Caco-2 (cell line): ENCODE data around the gene TSSK1B. TPM values are rescaled to one million over a fixed set of nuclear protein-coding genes. Genes with fewer than 3 reads are reported as not detected.

Source experiments
- BruUV-seq: library from RNA; stranded (reverse); fragments of 400-500 nt; replicated peaks from 2 replicates; lab custom pipeline; 2021; lab: Mats Ljungman, UMichigan
- CTCF ChIA-PET: fragments of 300-600 bp; sonication (Branson Sonifier 250); formaldehyde crosslinking; loops from one replicate; lab custom pipeline; 2022; ENCODE audit warnings: antibody characterized with exemption; lab: Charles Lee
- POLR2A ChIA-PET: fragments of 300-600 bp; sonication (Branson Sonifier 250); formaldehyde crosslinking; loops from one replicate; lab custom pipeline; 2022; ENCODE audit warnings: antibody characterized with exemption; lab: Charles Lee
- DNase-seq, 2 experiments: peaks; one replicate each; pipeline versions ENCODE4 v3.0.0 to v3.0.0-alpha.2; 2020 to 2022
- H3K27me3 ChIP-seq: replicated peaks from 2 replicates; pipeline ENCODE4 v1.6.0; 2011; ENCODE audit warnings: low read length; ENCODE audit not compliant: control insufficient read depth, insufficient read depth
- H3K36me3 ChIP-seq: 2 replicates; pipeline ENCODE4 v1.5.1; 2011; ENCODE audit warnings: low read length; ENCODE audit not compliant: control insufficient read depth, insufficient read depth
- H3K4me1 ChIP-seq: fragments of 250-450 bp; sonication (Bioruptor Pico); 2 replicates; pipeline ENCODE4 v1.5.1; 2020; ENCODE audit warnings: mild to moderate bottlenecking
- H3K4me3 ChIP-seq: 2 replicates; pipeline ENCODE4 v1.5.1; 2011; ENCODE audit warnings: low read depth, mild to moderate bottlenecking, control low read depth, low read length
- H3K9me3 ChIP-seq: fragments of 250-450 bp; sonication (Bioruptor Pico); 2 replicates; pipeline ENCODE4 v1.5.1; 2020; ENCODE audit warnings: mild to moderate bottlenecking, moderate library complexity
- H3K27ac Mint-ChIP-seq: one replicate; pipeline ENCODE4 v1.8.0; 2022; ENCODE audit warnings: mixed read lengths; ENCODE audit not compliant: unreplicated experiment
- H3K27me3 Mint-ChIP-seq: one replicate; pipeline ENCODE4 v1.8.0; 2022; ENCODE audit warnings: mixed read lengths; ENCODE audit not compliant: insufficient read depth, unreplicated experiment
- H3K36me3 Mint-ChIP-seq: one replicate; pipeline ENCODE4 v1.8.0; 2022; ENCODE audit warnings: mild to moderate bottlenecking, mixed read lengths; ENCODE audit not compliant: insufficient read depth, unreplicated experiment
- H3K4me1 Mint-ChIP-seq: one replicate; pipeline ENCODE4 v1.8.0; 2022; ENCODE audit warnings: low read depth, mixed read lengths; ENCODE audit not compliant: unreplicated experiment
- H3K4me3 Mint-ChIP-seq: one replicate; pipeline ENCODE4 v1.8.0; 2022; ENCODE audit warnings: mild to moderate bottlenecking, moderate library complexity, mixed read lengths; ENCODE audit not compliant: unreplicated experiment
- H3K9me3 Mint-ChIP-seq: one replicate; pipeline ENCODE4 v1.8.0; 2022; ENCODE audit warnings: mixed read lengths; ENCODE audit not compliant: unreplicated experiment
- CTCF ChIP-seq, 2 experiments: fragments of 200-600 bp in 1 of 2; IDR thresholded peaks; 1 replicate in 1 of 2; 2 replicates in 1 of 2; pipeline versions ENCODE4 v1.5.1 to v1.8.0; 2011 to 2022; ENCODE audit warnings: antibody characterized with exemption in 1 of 2, control low read depth in 1 of 2, inconsistent platforms in 1 of 2, low read depth in 1 of 2, low read length in 1 of 2, mild to moderate bottlenecking in 1 of 2, moderate library complexity in 1 of 2; ENCODE audit not compliant: insufficient read depth in 1 of 2, severe bottlenecking in 1 of 2, unreplicated experiment in 1 of 2
- intact Hi-C: fragments of 100-400 bp; cut with micrococcal nuclease; formaldehyde crosslinking; loops from one replicate; pipeline ENCODE4 v1.10.0; 2022; ENCODE audit not compliant: unreplicated experiment
- total RNA-seq: library from RNA; stranded (reverse); gene quantifications from 2 replicates; pipeline ENCODE4 v1.2.3, GENCODE V29; 2022

Gene TSSK1B
- total RNA-seq, 1 experiment from 2014 or later: not detected

- TF ChIP-seq CTCF (IDR thresholded peaks at IDR 0.05; ENCODE audit: insufficient read depth in 1 of 2, low read depth in 1 of 2, low read length in 1 of 2, severe bottlenecking in 1 of 2, unreplicated experiment in 1 of 2): no peak
- intact Hi-C loops: no loop called here
- ChIA-PET POLR2A (no interaction called here), CTCF (no interaction called here)
- Mint-ChIP-seq H3K9me3 (no peaks in the 10 kb centered on the region), H3K4me3 (no peak overlapping the region), H3K4me1 (no peaks in the 10 kb centered on the region), H3K27me3 (peaks cover 16% of the 10 kb centered on the region), H3K36me3 (no peaks in the 10 kb centered on the region), H3K27ac (no peak overlapping the region)
- no TSS peak for BruUV-seq
- Histone ChIP-seq H3K9me3 (no peaks in the 10 kb centered on the region), H3K36me3 (no peaks in the 10 kb centered on the region), H3K4me1 (no peaks in the 10 kb centered on the region), H3K27me3 (no peaks in the 10 kb centered on the region), H3K4me3 (no peak overlapping the region)
- DNase-seq: no peak
Measured at GRCh38 chr5:113452941-113453340, 18.2 kb upstream of the TSSK1B start.

- no peaks in the 10 kb centered on the region for H3K36me3 ChIP-seq
- no peaks in the 10 kb centered on the region for H3K36me3 Mint-ChIP-seq
- no peaks in the 10 kb centered on the region for H3K9me3 ChIP-seq
- peaks cover 19% of the 10 kb centered on the region for H3K27me3 Mint-ChIP-seq
- no peaks in the 10 kb centered on the region for H3K4me1 Mint-ChIP-seq
- no peak overlapping the region for H3K4me3 Mint-ChIP-seq
- ChIA-PET POLR2A (no interaction called here), CTCF (no interaction called here)
- no peak overlapping the region for H3K4me3 ChIP-seq
- no peaks in the 10 kb centered on the region for H3K9me3 Mint-ChIP-seq
- TF ChIP-seq CTCF (IDR thresholded peaks at IDR 0.05; ENCODE audit: insufficient read depth in 1 of 2, low read depth in 1 of 2, low read length in 1 of 2, severe bottlenecking in 1 of 2, unreplicated experiment in 1 of 2): no peak
- DNase-seq: no peak
- no peaks in the 10 kb centered on the region for H3K4me1 ChIP-seq
- intact Hi-C loops: no loop called here
- H3K27me3 ChIP-seq: no peaks in the 10 kb centered on the region
- no peak overlapping the region for H3K27ac Mint-ChIP-seq
- BruUV-seq: no TSS peak
Measured at GRCh38 chr5:113451797-113452196, 17.0 kb upstream of the TSSK1B start.

- H3K27me3 ChIP-seq: no peaks in the 10 kb centered on the region
- no peaks in the 10 kb centered on the region for H3K9me3 ChIP-seq
- Mint-ChIP-seq H3K4me3 (no peak overlapping the region), H3K36me3 (no peaks in the 10 kb centered on the region), H3K9me3 (no peaks in the 10 kb centered on the region), H3K27me3 (peaks cover 19% of the 10 kb centered on the region), H3K4me1 (no peaks in the 10 kb centered on the region), H3K27ac (no peak overlapping the region)
- H3K4me1 ChIP-seq: no peaks in the 10 kb centered on the region
- BruUV-seq: no TSS peak
- intact Hi-C loops: no loop called here
- DNase-seq: no peak
- ChIA-PET POLR2A (no interaction called here), CTCF (no interaction called here)
- no peak for TF ChIP-seq CTCF (IDR thresholded peaks at IDR 0.05; ENCODE audit: insufficient read depth in 1 of 2, low read depth in 1 of 2, low read length in 1 of 2, severe bottlenecking in 1 of 2, unreplicated experiment in 1 of 2)
- H3K4me3 ChIP-seq: no peak overlapping the region
- H3K36me3 ChIP-seq: no peaks in the 10 kb centered on the region
Measured at GRCh38 chr5:113450929-113451328, 16.1 kb upstream of the TSSK1B start.
